ENCODE results near the gene NBR1.

- TF ChIP-seq EZH2 (IDR thresholded peaks at IDR 0.05), result no peak
- no peak for TF ChIP-seq CTCF (IDR thresholded peaks at IDR 0.05 in 2 of 3, conservative IDR thresholded peaks at IDR 0.05 in 1 of 3; ENCODE audit: borderline replicate concordance in 1 of 3, insufficient read depth in 1 of 3, low read depth in 2 of 3, low read length in 2 of 3)
- TF ChIP-seq POLR2A (IDR thresholded peaks at IDR 0.05; ENCODE audit: borderline replicate concordance, extremely low read depth, insufficient read depth, insufficient read length), result no peak
- no peak for TF ChIP-seq YY1 (IDR thresholded peaks at IDR 0.05; ENCODE audit: extremely low read depth, insufficient replicate concordance, low read depth, low read length)
- no peak for TF ChIP-seq SIN3A (IDR thresholded peaks at IDR 0.05; ENCODE audit: low read depth)
- TF ChIP-seq CEBPB (IDR thresholded peaks at IDR 0.05; ENCODE audit: low read depth), result no peak
- no peak for TF ChIP-seq MAX (IDR thresholded peaks at IDR 0.05)
- no peak for TF ChIP-seq RAD21 (IDR thresholded peaks at IDR 0.05; ENCODE audit: low read depth)
- no peak for TF ChIP-seq SRF (IDR thresholded peaks at IDR 0.05; ENCODE audit: low read depth)
Measured at GRCh38 chr17:43143201-43143600, 27.8 kb upstream of the NBR1 start.
